GM21447 (cell line): ENCODE data around the gene ESR2.
A peak's percentile ranks its signal among the peaks of the same experiment; 100 is the strongest.

ENCODE experiments used
- ATAC-seq: cut with Tn5 transposase; IDR thresholded peaks from one replicate; pipeline ENCODE4 v1.9.1; 2021; ENCODE audit not compliant: unreplicated experiment

ESR2 gene

DNA sequence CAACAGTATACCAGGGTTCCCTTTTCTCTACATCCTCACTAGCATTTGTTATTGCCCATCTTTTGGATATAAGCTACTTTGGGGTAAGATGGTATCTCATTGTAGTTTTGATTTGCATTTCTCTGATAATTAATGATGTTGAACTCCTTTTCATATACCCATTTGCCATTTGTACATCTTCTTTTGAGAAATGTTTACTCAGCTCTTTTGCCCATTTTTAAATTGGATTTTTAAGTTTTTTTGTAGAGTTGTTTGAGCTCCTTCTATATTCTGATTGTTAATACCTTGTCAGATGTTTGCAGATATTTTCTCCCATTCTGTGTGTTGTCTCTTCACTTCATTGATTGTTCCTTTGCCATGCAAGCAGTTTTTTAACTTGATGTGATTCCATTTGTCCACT is 22.2 kb downstream of the ESR2 start:
- ATAC-seq = no peak

DNA sequence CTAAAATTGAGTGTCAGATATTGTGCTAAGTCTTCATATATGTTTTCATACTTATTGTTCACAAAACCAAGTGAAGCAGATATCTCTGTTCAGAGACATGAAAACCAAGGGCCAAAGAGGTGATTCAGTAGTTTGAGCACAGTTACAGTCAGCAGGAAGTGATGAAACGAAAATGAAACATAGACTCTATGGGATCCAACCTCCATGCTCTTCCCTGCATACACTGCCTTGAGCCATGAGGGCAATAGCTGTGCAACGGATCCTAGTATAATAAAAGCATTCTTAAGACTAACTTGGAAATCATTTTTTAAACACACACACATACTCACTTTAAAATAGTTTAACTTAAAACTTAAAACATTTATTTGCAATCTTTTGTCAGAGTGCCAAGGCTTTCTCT is 27.9 kb downstream of the ESR2 start:
- ATAC-seq = no peak

DNA sequence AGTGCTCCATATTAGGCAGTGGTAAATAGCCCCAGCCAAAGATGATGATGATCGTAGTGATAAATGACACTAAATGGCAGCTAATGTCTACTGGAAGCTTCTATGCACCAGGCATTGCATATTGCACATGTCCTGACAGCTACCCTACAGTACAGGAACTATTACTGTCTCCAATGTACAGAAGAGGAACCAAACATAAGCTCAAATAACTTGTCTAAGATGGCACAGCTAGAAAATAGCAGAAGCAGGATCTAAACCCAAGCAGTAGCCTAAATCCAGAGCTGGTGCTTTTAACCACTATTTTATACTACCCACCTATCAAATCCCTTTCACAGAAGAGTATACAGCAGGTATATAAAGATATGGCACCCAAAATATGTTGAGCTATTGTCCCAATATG is 28.9 kb downstream of the ESR2 start:
- no peak for ATAC-seq

- no peak for ATAC-seq
Observed at GRCh38 chr14:64260418-64260817, 33.8 kb downstream of the ESR2 start.

- no peak for ATAC-seq
Observed at GRCh38 chr14:64255756-64256155, 38.4 kb downstream of the ESR2 start.

- no peak for ATAC-seq
Observed at GRCh38 chr14:64253672-64254071, 40.5 kb downstream of the ESR2 start.

- no peak for ATAC-seq
Observed at GRCh38 chr14:64249363-64249762, 44.8 kb downstream of the ESR2 start.

DNA sequence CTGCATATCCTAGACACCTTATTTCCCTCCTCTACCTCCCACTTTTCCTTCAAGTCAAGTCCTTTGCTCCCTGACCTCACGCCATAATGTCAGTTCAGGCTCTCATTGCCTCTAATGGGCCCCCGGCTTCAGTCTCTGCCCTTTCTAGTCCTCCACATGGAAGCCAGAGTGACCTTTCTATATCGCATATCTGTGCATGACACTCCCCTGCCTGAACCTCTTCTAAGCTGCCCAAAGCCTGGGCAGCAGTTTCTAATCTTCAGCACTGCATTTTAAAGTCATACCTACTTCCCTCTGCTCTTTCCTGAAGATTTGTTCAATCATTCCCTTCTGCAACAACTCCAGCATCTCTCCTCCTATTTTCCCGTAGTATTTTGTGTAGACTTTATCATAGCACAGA is 45.5 kb downstream of the ESR2 start:
- no peak for ATAC-seq

DNA sequence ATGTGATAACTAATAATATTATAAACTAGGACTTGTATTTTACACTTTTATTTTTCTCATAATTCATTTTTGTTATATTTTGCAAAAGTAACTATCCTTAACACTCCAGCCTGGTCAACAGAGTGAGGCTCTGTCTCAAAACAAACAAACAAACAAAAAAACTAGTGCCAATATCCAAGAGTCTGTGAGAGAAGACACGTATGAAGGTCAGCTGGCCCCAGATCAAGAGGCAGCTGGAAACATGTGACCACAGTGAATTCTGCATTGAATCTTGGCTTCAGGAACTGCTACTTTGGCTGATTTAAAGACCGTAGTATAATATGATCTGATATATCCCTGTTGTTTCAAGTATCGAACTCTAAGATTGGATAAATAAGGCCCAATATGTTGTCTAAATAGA is 47.0 kb downstream of the ESR2 start:
- ATAC-seq = no peak

- ATAC-seq = no peak
Observed at GRCh38 chr14:64246688-64247087, 47.5 kb downstream of the ESR2 start.

DNA sequence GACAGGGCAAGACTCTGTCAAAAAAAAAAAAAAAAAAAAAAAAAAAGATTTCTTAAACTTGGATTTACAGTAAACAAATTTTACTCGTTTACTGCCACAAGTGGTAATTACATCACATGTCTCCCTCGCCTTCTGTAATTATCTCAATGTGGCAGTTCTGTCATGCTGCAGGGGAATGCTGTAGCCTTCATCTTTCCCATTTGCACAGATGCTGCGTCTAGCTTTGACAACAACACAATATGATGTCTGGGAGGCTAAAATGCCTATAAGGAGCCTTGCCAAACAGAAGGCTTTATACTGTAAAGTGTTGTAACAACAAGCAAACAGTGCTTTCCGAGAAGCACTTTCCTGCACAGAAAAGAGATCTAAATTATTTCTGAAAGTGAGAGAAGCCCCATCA is 48.7 kb downstream of the ESR2 start:
- no peak for ATAC-seq

DNA sequence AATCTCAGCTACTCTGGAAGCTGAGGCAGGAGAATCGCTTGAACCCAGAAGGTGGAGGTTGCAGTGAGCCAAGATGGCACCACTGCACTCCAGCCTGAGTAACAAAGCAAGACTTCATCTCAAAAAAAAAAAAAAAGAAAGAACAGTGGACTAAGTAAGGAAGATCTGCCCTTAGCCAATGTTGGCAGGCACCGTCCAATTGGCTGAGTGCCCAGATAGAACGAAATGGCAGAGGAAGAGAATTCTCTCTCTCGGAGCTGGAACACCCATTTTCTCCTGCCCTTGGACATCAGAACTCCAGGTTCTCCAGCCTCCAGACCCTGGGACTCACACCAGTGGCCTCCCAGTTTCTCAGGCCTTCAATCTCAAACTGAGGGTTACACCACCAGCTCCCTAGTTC is 49.9 kb downstream of the ESR2 start:
- ATAC-seq = no peak

DNA sequence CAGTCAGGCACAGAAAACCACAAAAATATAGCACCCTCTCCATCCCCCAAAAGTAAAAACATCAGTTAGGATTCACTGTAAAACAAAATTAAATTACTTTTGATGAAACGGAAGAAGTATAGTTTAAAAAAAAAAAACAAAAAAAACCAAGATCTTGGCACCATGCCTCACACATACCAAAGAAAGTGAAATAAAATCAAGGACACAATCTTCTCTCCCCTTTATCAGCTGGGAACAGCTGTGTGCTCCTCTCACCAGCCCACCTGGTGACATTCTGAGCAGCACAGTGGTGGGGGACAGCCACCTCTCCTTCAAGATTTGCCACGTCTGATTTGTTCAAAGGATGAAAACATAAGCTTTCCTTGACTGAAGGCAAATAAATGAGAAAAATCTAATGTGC is 55.5 kb downstream of the ESR2 start:
- ATAC-seq = no peak

DNA sequence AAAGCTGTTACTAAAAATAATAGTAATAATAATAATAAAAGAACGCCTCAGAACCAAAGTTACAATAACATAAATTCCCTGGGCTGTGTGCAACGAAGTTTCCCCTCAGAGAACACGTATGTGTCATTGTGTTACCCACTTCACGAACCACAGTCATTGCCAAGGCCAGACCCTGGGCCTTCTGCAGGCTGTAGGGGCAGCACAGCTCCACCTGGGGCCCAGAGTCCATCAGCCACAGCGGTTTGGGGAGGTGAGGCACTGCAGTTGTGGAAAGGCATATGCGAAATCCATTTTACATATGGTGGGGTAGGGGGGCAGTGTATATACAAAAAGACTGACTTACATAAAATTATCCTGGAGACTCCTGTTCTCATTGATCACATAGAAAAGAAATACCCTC is 56.1 kb downstream of the ESR2 start:
- ATAC-seq = no peak

DNA sequence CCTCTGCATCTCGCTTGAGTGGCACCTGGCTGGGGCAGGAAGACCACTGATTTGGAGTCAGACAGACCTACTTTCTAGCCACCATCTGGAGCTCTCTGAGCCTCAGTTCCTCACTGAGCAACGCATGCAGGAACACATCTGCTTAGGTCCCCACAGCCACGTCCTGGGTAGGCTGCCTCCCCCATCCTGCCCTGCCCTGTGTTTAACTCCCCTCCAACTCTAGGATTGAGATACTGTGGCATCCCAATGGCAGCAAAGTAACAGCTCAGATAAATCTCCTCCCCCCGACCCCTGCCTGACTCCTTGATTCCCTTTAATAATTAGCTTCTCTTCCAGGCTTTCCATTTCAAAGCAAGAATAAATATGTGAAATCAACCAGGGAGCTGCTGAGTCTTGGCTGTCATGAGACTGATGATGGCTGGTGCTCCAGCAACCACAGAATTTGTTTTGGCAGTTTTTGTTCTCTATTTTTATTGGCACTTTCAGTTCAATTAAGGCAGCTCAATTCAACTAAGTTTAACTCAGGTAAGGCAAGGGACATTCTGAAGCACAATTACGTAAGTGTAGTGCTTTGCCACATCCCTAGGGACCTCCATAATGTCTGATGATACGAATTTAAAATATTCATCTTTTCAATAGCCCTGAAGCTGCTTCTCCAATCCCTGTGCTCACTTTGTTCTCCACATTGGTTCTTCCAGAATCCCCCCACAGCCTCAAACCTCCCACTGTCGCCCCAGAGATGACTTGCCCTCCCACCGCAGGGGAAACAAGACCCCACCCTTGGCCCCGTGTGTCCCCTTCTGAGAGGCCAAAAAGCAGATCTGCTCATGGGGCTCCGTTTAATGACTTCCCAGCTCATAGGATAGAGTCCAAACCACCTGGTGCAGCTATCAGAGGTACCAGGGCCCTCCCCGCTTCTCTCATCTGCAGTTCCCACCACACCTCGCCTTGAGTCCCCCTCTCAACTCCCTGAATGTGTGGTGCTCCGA is 58.2 kb downstream of the ESR2 start:
- ATAC-seq = peak; percentile 69

- ATAC-seq = peak; percentile 0
Observed at GRCh38 chr14:64234877-64235651, 59.1 kb downstream of the ESR2 start.

DNA sequence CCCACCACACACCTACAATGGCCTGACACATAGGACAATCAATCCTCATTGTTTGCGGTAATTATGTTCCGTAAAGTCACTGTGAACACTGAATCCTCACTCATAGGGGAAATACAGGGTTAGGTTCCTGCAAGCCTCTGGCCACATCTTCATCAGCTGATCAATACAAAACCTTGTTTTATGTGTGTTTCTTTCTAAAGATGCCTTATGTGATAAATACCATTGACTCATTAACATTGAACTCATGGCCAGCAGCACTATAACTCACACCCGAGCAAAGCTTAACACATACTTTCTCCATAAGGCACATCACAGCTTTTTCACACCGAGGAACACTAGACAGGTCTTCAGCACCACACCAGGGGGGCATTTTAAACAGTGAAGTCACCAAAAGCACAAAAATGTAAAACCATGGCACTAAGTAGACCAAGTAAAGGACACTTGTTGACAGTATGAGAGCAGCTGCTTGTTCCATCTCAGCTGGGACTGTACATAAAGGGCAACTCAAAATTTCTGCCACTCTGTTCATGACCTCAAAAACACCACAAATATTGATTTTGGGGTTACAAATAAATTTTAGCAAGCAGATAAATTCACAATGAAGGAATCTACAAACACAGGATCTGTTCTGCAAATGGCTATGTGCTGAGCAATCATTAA is 60.5 kb downstream of the ESR2 start:
- ATAC-seq = no peak

- no peak for ATAC-seq
Observed at GRCh38 chr14:64232944-64233343, 61.2 kb downstream of the ESR2 start.

DNA sequence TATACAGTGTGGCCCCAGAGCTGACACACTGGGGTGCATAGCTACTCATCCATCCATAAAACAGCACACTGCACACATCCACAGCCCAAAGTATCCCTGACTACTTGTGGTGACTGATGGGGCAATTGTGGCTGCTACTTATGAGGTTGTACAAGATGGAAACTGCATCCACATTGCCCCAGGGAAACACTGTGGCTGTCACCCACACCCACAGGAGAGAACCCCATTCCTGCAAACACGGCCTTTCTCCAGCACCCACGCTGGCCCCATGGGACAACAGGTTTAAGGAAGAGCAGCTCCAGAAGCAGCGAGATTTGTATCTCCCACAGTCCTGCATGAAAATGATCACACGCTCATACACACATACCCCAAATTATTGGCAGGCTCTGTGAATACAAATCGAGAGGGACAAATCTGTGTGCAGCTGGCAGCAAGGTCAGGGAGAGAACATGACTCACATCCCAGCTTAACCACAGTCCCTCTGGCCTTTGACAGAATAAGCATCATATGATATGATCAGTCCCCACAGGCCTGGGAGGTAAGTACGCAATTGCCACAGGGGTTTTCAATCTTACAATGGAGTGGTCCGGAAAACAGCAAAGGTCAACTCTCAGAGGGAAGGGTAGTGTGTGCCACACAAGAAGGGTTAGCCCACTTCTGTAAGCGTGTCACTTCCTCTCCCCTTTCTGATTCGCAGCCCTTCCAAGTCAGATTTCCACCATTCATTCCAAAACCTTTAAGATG is 61.9 kb downstream of the ESR2 start:
- ATAC-seq = peak; percentile 45

DNA sequence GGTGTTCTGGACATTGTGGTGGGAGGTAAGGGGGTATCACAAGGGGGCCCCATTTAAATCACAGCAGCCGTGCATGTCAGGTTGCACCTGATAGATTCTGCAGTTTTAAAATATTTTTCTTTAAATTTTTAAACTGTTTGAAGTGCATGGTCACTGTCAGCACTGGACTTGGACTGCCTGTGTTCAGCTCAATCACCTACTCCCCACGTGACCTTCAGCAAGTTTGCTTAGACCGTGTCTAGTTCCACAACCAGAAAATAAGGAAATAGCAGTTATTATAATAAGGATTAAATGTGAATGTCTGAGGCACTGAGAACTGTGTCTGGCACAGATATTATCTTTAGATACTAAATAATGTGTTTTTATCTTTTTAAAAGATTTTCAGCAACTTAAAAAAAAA is 64.7 kb downstream of the ESR2 start:
- no peak for ATAC-seq

DNA sequence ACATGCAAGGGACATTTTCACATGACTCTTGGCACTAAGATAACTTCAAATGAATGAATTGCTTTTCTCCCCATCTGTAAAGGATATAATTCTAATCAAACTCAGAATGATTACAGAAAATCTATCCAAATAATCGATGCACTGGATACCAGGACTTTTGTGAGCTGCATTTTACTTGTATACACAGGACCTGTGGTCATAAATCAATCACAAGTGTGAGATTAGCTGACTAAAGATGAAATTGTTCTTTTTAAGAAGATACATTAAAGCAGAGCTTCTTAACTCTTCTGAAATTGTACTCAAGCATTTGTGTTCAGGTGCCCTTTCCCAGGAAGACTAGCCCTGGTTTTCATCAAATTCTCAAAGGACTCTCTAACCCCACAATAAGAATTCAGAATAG is 66.3 kb downstream of the ESR2 start:
- ATAC-seq = no peak
